HL-60 (cell line): ENCODE measurements around the gene ALOXE3.

Experiments
- DNase-seq, 2 experiments: peaks; one replicate each; pipeline ENCODE4 v3.0.0-alpha.2; 2010 to 2020; ENCODE audit warnings: low read depth in 1 of 2, low spot score in 1 of 2
- H3K27ac ChIP-seq: fragments of 250-450 bp; sonication (Bioruptor Pico); replicated peaks from 2 replicates; pipeline ENCODE4 v1.5.1; 2020; ENCODE audit warnings: mild to moderate bottlenecking, moderate library complexity
- H3K27me3 ChIP-seq: fragments of 250-450 bp; sonication (Bioruptor Pico); 2 replicates; pipeline ENCODE4 v1.5.1; 2021; ENCODE audit warnings: mild to moderate bottlenecking, moderate library complexity; ENCODE audit not compliant: insufficient read depth, poor library complexity, severe bottlenecking
- H3K4me3 ChIP-seq: replicated peaks from 2 replicates; pipeline ENCODE4 v1.5.1; 2011; ENCODE audit warnings: mild to moderate bottlenecking, control low read depth, low read length; ENCODE audit not compliant: insufficient read depth
- GABPA ChIP-seq: IDR thresholded peaks from 2 replicates; pipeline ENCODE4 v1.6.1; 2012; ENCODE audit warnings: low read depth
- POLR2AphosphoS5 ChIP-seq: IDR thresholded peaks from 2 replicates; pipeline ENCODE4 v1.6.1; 2012; ENCODE audit warnings: low read depth
- SPI1 ChIP-seq: IDR thresholded peaks from 2 replicates; pipeline ENCODE4 v1.6.1; 2012; ENCODE audit warnings: low read depth, mild to moderate bottlenecking, borderline replicate concordance
- TF ChIP-seq, protein P1 (sequence below): IDR thresholded peaks from one replicate; pipeline ENCODE4 v1.5.1; 2011; ENCODE audit warnings: low read length, control low read depth, inconsistent platforms; ENCODE audit not compliant: insufficient read depth
- TF ChIP-seq, protein P2 (sequence below): IDR thresholded peaks from 2 replicates; pipeline ENCODE4 v1.6.1; 2012; ENCODE audit warnings: low read depth; ENCODE audit not compliant: insufficient replicate concordance

Gene ALOXE3

GRCh38 chr17:8147805-8148404, 29.6 kb upstream of the ALOXE3 start:
- DNase-seq = no peak
- no peak overlapping the region for H3K4me3 ChIP-seq
- TF ChIP-seq, protein P1, sequence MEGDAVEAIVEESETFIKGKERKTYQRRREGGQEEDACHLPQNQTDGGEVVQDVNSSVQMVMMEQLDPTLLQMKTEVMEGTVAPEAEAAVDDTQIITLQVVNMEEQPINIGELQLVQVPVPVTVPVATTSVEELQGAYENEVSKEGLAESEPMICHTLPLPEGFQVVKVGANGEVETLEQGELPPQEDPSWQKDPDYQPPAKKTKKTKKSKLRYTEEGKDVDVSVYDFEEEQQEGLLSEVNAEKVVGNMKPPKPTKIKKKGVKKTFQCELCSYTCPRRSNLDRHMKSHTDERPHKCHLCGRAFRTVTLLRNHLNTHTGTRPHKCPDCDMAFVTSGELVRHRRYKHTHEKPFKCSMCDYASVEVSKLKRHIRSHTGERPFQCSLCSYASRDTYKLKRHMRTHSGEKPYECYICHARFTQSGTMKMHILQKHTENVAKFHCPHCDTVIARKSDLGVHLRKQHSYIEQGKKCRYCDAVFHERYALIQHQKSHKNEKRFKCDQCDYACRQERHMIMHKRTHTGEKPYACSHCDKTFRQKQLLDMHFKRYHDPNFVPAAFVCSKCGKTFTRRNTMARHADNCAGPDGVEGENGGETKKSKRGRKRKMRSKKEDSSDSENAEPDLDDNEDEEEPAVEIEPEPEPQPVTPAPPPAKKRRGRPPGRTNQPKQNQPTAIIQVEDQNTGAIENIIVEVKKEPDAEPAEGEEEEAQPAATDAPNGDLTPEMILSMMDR = no peak
- TF ChIP-seq, protein P2, sequence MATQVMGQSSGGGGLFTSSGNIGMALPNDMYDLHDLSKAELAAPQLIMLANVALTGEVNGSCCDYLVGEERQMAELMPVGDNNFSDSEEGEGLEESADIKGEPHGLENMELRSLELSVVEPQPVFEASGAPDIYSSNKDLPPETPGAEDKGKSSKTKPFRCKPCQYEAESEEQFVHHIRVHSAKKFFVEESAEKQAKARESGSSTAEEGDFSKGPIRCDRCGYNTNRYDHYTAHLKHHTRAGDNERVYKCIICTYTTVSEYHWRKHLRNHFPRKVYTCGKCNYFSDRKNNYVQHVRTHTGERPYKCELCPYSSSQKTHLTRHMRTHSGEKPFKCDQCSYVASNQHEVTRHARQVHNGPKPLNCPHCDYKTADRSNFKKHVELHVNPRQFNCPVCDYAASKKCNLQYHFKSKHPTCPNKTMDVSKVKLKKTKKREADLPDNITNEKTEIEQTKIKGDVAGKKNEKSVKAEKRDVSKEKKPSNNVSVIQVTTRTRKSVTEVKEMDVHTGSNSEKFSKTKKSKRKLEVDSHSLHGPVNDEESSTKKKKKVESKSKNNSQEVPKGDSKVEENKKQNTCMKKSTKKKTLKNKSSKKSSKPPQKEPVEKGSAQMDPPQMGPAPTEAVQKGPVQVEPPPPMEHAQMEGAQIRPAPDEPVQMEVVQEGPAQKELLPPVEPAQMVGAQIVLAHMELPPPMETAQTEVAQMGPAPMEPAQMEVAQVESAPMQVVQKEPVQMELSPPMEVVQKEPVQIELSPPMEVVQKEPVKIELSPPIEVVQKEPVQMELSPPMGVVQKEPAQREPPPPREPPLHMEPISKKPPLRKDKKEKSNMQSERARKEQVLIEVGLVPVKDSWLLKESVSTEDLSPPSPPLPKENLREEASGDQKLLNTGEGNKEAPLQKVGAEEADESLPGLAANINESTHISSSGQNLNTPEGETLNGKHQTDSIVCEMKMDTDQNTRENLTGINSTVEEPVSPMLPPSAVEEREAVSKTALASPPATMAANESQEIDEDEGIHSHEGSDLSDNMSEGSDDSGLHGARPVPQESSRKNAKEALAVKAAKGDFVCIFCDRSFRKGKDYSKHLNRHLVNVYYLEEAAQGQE = no peak
- TF ChIP-seq SPI1 (no peak), POLR2AphosphoS5 (no peak), GABPA (no peak)
- no peak overlapping the region for H3K27ac ChIP-seq
- no peaks in the 10 kb centered on the region for H3K27me3 ChIP-seq

GRCh38 chr17:8147141-8147804, 29.0 kb upstream of the ALOXE3 start:
- H3K27me3 ChIP-seq = no peaks in the 10 kb centered on the region
- DNase-seq = no peak
- no peak overlapping the region for H3K27ac ChIP-seq
- H3K4me3 ChIP-seq = no peak overlapping the region
- TF ChIP-seq, protein P2 = no peak

DNA sequence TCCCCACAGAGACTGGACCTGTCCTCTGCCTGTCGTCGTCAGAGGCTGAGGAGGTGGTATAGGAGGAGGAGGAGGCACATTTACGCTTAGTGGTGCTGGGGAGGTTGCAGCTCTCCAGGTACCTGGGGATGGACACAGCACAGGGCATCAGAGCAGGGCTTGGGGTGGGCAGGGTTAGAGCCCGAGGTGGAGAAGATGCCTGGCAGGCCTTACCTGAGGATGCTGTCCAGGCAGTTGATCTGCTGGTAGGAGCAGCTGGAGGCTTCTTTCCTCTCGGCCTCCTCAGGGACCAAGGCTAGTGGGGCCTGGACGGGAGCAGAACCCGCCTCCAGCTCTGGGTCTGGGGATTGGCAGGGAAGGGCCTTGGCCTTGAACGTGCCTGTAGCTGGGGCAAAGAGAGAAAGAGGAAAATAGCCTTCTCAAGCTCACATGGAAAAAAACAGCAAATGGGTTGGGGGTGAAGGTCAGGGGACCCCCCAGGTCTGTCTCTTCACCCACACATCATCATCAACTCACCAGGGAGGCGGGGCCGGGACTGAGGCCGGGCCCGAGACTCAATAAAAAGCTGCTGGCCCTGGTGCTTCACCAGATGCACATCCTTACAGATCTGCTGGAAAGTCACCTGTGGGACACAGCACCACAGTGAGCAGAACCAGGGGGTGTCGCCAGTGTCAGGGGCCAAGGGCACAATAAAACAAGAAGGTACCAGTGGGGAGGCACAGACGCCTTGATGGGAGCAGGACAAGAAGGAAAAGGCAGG, 28.2 kb upstream of the ALOXE3 start:
- H3K27ac ChIP-seq = no peak overlapping the region
- no peaks in the 10 kb centered on the region for H3K27me3 ChIP-seq
- DNase-seq = no peak
- H3K4me3 ChIP-seq = no peak overlapping the region
- no peak for TF ChIP-seq SPI1
- TF ChIP-seq POLR2AphosphoS5 = no peak
- TF ChIP-seq, protein P2 = no peak
- TF ChIP-seq, protein P1 = no peak
- no peak for TF ChIP-seq GABPA
